Measurements from ENCODE around the gene SCUBE1.

Gene SCUBE1

GRCh38 chr22:43260331-43261231, 82.6 kb downstream of the SCUBE1 start:
- Histone ChIP-seq H3K36me3 (ENCODE audit: insufficient read depth, low read depth, low read length) (no peaks in the 10 kb centered on the region), H3K9me3 (ENCODE audit: insufficient read depth, low read depth, low read length) (no peaks in the 10 kb centered on the region), H3K4me1 (ENCODE audit: insufficient read depth, low read length) (no peaks in the 10 kb centered on the region), H3K9ac (ENCODE audit: low read depth, low read length) (no peak overlapping the region), H3K4me3 (ENCODE audit: low read length) (no peak overlapping the region), H3K27ac (ENCODE audit: low read length) (no peak overlapping the region), H3K27me3 (ENCODE audit: insufficient read depth, low read length) (no peaks in the 10 kb centered on the region)

- H3K9me3 ChIP-seq (ENCODE audit: insufficient read depth, low read depth, low read length): no peaks in the 10 kb centered on the region
- no peaks in the 10 kb centered on the region for H3K36me3 ChIP-seq (ENCODE audit: insufficient read depth, low read depth, low read length)
- H3K4me3 ChIP-seq (ENCODE audit: low read length): no peak overlapping the region
- H3K27ac ChIP-seq (ENCODE audit: low read length): no peak overlapping the region
- no peak overlapping the region for H3K9ac ChIP-seq (ENCODE audit: low read depth, low read length)
- H3K4me1 ChIP-seq (ENCODE audit: insufficient read depth, low read length): no peaks in the 10 kb centered on the region
- no peaks in the 10 kb centered on the region for H3K27me3 ChIP-seq (ENCODE audit: insufficient read depth, low read length)
These were observed 85.2 kb downstream of the SCUBE1 start for GRCh38 chr22:43257961-43258360.

GRCh38 chr22:43257549-43257948, 85.6 kb downstream of the SCUBE1 start:
- no peaks in the 10 kb centered on the region for H3K36me3 ChIP-seq (ENCODE audit: insufficient read depth, low read depth, low read length)
- no peak overlapping the region for H3K9ac ChIP-seq (ENCODE audit: low read depth, low read length)
- H3K27me3 ChIP-seq (ENCODE audit: insufficient read depth, low read length): no peaks in the 10 kb centered on the region
- H3K4me3 ChIP-seq (ENCODE audit: low read length): no peak overlapping the region
- no peaks in the 10 kb centered on the region for H3K9me3 ChIP-seq (ENCODE audit: insufficient read depth, low read depth, low read length)
- no peak overlapping the region for H3K27ac ChIP-seq (ENCODE audit: low read length)
- no peaks in the 10 kb centered on the region for H3K4me1 ChIP-seq (ENCODE audit: insufficient read depth, low read length)

- no peak overlapping the region for H3K9ac ChIP-seq (ENCODE audit: low read depth, low read length)
- no peaks in the 10 kb centered on the region for H3K4me1 ChIP-seq (ENCODE audit: insufficient read depth, low read length)
- no peak overlapping the region for H3K27ac ChIP-seq (ENCODE audit: low read length)
- H3K36me3 ChIP-seq (ENCODE audit: insufficient read depth, low read depth, low read length): no peaks in the 10 kb centered on the region
- H3K27me3 ChIP-seq (ENCODE audit: insufficient read depth, low read length): no peaks in the 10 kb centered on the region
- H3K4me3 ChIP-seq (ENCODE audit: low read length): no peak overlapping the region
- H3K9me3 ChIP-seq (ENCODE audit: insufficient read depth, low read depth, low read length): no peaks in the 10 kb centered on the region
These were observed 86.1 kb downstream of the SCUBE1 start for GRCh38 chr22:43256976-43257545.

GRCh38 chr22:43256569-43256968, 86.6 kb downstream of the SCUBE1 start:
- Histone ChIP-seq H3K9ac (ENCODE audit: low read depth, low read length) (no peak overlapping the region), H3K4me3 (ENCODE audit: low read length) (no peak overlapping the region), H3K36me3 (ENCODE audit: insufficient read depth, low read depth, low read length) (no peaks in the 10 kb centered on the region), H3K9me3 (ENCODE audit: insufficient read depth, low read depth, low read length) (no peaks in the 10 kb centered on the region), H3K27me3 (ENCODE audit: insufficient read depth, low read length) (no peaks in the 10 kb centered on the region), H3K4me1 (ENCODE audit: insufficient read depth, low read length) (no peaks in the 10 kb centered on the region), H3K27ac (ENCODE audit: low read length) (no peak overlapping the region)

- no peaks in the 10 kb centered on the region for H3K4me1 ChIP-seq (ENCODE audit: insufficient read depth, low read length)
- H3K9me3 ChIP-seq (ENCODE audit: insufficient read depth, low read depth, low read length): no peaks in the 10 kb centered on the region
- no peak overlapping the region for H3K4me3 ChIP-seq (ENCODE audit: low read length)
- no peaks in the 10 kb centered on the region for H3K27me3 ChIP-seq (ENCODE audit: insufficient read depth, low read length)
- H3K27ac ChIP-seq (ENCODE audit: low read length): no peak overlapping the region
- no peak overlapping the region for H3K9ac ChIP-seq (ENCODE audit: low read depth, low read length)
- no peaks in the 10 kb centered on the region for H3K36me3 ChIP-seq (ENCODE audit: insufficient read depth, low read depth, low read length)
These were observed 87.9 kb downstream of the SCUBE1 start for GRCh38 chr22:43255299-43255698.

GRCh38 chr22:43253839-43254238, 89.3 kb downstream of the SCUBE1 start:
- Histone ChIP-seq H3K9me3 (ENCODE audit: insufficient read depth, low read depth, low read length) (no peaks in the 10 kb centered on the region), H3K27me3 (ENCODE audit: insufficient read depth, low read length) (no peaks in the 10 kb centered on the region), H3K4me3 (ENCODE audit: low read length) (no peak overlapping the region), H3K36me3 (ENCODE audit: insufficient read depth, low read depth, low read length) (no peaks in the 10 kb centered on the region), H3K4me1 (ENCODE audit: insufficient read depth, low read length) (no peaks in the 10 kb centered on the region), H3K27ac (ENCODE audit: low read length) (no peak overlapping the region), H3K9ac (ENCODE audit: low read depth, low read length) (no peak overlapping the region)

GRCh38 chr22:43252319-43252718, 90.9 kb downstream of the SCUBE1 start:
- no peaks in the 10 kb centered on the region for H3K27me3 ChIP-seq (ENCODE audit: insufficient read depth, low read length)
- no peak overlapping the region for H3K27ac ChIP-seq (ENCODE audit: low read length)
- H3K4me1 ChIP-seq (ENCODE audit: insufficient read depth, low read length): no peaks in the 10 kb centered on the region
- H3K36me3 ChIP-seq (ENCODE audit: insufficient read depth, low read depth, low read length): no peaks in the 10 kb centered on the region
- H3K4me3 ChIP-seq (ENCODE audit: low read length): no peak overlapping the region
- H3K9ac ChIP-seq (ENCODE audit: low read depth, low read length): no peak overlapping the region
- no peaks in the 10 kb centered on the region for H3K9me3 ChIP-seq (ENCODE audit: insufficient read depth, low read depth, low read length)

GRCh38 chr22:43249789-43250471, 93.2 kb downstream of the SCUBE1 start:
- Histone ChIP-seq H3K4me1 (ENCODE audit: insufficient read depth, low read length) (no peaks in the 10 kb centered on the region), H3K4me3 (ENCODE audit: low read length) (no peak overlapping the region)

GRCh38 chr22:43247546-43248260, 95.5 kb downstream of the SCUBE1 start:
- Histone ChIP-seq H3K36me3 (ENCODE audit: insufficient read depth, low read depth, low read length) (no peaks in the 10 kb centered on the region), H3K9me3 (ENCODE audit: insufficient read depth, low read depth, low read length) (no peaks in the 10 kb centered on the region), H3K27me3 (ENCODE audit: insufficient read depth, low read length) (no peaks in the 10 kb centered on the region), H3K9ac (ENCODE audit: low read depth, low read length) (no peak overlapping the region), H3K4me3 (ENCODE audit: low read length) (no peak overlapping the region), H3K4me1 (ENCODE audit: insufficient read depth, low read length) (no peaks in the 10 kb centered on the region), H3K27ac (ENCODE audit: low read length) (no peak overlapping the region)

More at GRCh38 chr22:43249789-43250471, 93.2 kb downstream of the SCUBE1 start:
- no peaks in the 10 kb centered on the region for H3K9me3 ChIP-seq (ENCODE audit: insufficient read depth, low read depth, low read length)
- no peaks in the 10 kb centered on the region for H3K27me3 ChIP-seq (ENCODE audit: insufficient read depth, low read length)
- H3K9ac ChIP-seq (ENCODE audit: low read depth, low read length): no peak overlapping the region
- H3K27ac ChIP-seq (ENCODE audit: low read length): no peak overlapping the region
- no peaks in the 10 kb centered on the region for H3K36me3 ChIP-seq (ENCODE audit: insufficient read depth, low read depth, low read length)

GRCh38 chr22:43246188-43246587, 97.0 kb downstream of the SCUBE1 start:
- Histone ChIP-seq H3K36me3 (ENCODE audit: insufficient read depth, low read depth, low read length) (no peaks in the 10 kb centered on the region), H3K27ac (ENCODE audit: low read length) (no peak overlapping the region), H3K9me3 (ENCODE audit: insufficient read depth, low read depth, low read length) (no peaks in the 10 kb centered on the region), H3K4me1 (ENCODE audit: insufficient read depth, low read length) (no peaks in the 10 kb centered on the region), H3K4me3 (ENCODE audit: low read length) (no peak overlapping the region), H3K9ac (ENCODE audit: low read depth, low read length) (no peak overlapping the region), H3K27me3 (ENCODE audit: insufficient read depth, low read length) (no peaks in the 10 kb centered on the region)
